CD4-positive, alpha-beta T cell (primary cell): ENCODE measurements around the gene UNC13A. TPM values are rescaled to one million over a fixed set of nuclear protein-coding genes. Genes with fewer than 3 reads are reported as not detected.

ENCODE experiments used
- ATAC-seq: fragments of 200-7000 bp; cut with Tn5 transposase; one replicate; pipeline ENCODE4 v1.10.0; 2022; ENCODE audit warnings: mild to moderate bottlenecking; ENCODE audit not compliant: poor library complexity
- CTCF ChIA-PET: fragments of 350-600 bp; sonication (Branson Sonifier 250); formaldehyde crosslinking; loops from one replicate; lab custom pipeline; 2021; ENCODE audit warnings: antibody characterized with exemption, inconsistent platforms; lab: Charles Lee
- POLR2A ChIA-PET: fragments of 350-600 bp; sonication (Branson Sonifier 250); formaldehyde crosslinking; loops from one replicate; lab custom pipeline; 2021; ENCODE audit warnings: antibody characterized with exemption, inconsistent platforms; lab: Charles Lee
- DNase-seq, 14 experiments: peaks; one replicate each; pipeline ENCODE4 v3.0.0-alpha.2; 2013 to 2020; ENCODE audit warnings: mixed read lengths in 2 of 14
- H3K27ac ChIP-seq, 2 donors: one replicate each; pipeline versions ENCODE4 v1.5.1 to v1.7.0; 2013; ENCODE audit warnings: low read length in 2 of 2, low read depth in 1 of 2, mild to moderate bottlenecking in 1 of 2
- H3K27me3 ChIP-seq, 2 experiments: 1 replicate in 1 of 2; 2 replicates in 1 of 2; pipeline versions ENCODE4 v1.6.1 to v1.7.0; 2013; ENCODE audit warnings: low read length in 2 of 2, control low read depth in 1 of 2, mild to moderate bottlenecking in 1 of 2, moderate library complexity in 1 of 2; ENCODE audit not compliant: insufficient read depth in 2 of 2, control insufficient read depth in 1 of 2
- H3K36me3 ChIP-seq: one replicate; pipeline ENCODE4 v1.6.1; 2013; ENCODE audit warnings: low read length, control low read depth; ENCODE audit not compliant: insufficient read depth
- H3K4me1 ChIP-seq: one replicate; pipeline ENCODE4 v1.6.1; 2013; ENCODE audit warnings: low read length, control low read depth; ENCODE audit not compliant: insufficient read depth
- H3K4me3 ChIP-seq: one replicate; pipeline ENCODE4 v1.5.1; 2013; ENCODE audit warnings: mild to moderate bottlenecking, low read length, moderate library complexity
- H3K9me3 ChIP-seq, 2 experiments: 1 replicate in 1 of 2; 2 replicates in 1 of 2; pipeline versions ENCODE4 v1.6.1 to v1.7.0; 2013; ENCODE audit warnings: low read length in 2 of 2, mild to moderate bottlenecking in 2 of 2, control low read depth in 1 of 2, moderate library complexity in 1 of 2; ENCODE audit not compliant: control insufficient read depth in 1 of 2, insufficient read depth in 1 of 2
- H3K27ac Mint-ChIP-seq: one replicate; pipeline ENCODE4 v1.8.0; 2020; ENCODE audit warnings: mixed read lengths
- H3K27me3 Mint-ChIP-seq: one replicate; pipeline ENCODE4 v1.8.0; 2021; ENCODE audit warnings: mixed read lengths
- H3K36me3 Mint-ChIP-seq: one replicate; pipeline ENCODE4 v1.8.0; 2021; ENCODE audit warnings: low read depth, mixed read lengths
- H3K4me1 Mint-ChIP-seq: one replicate; pipeline ENCODE4 v1.8.0; 2021; ENCODE audit warnings: low read depth, mixed read lengths
- H3K4me3 Mint-ChIP-seq: one replicate; pipeline ENCODE4 v1.8.0; 2020; ENCODE audit warnings: mild to moderate bottlenecking, mixed read lengths
- H3K9me3 Mint-ChIP-seq: one replicate; pipeline ENCODE4 v1.8.0; 2020; ENCODE audit warnings: mixed read lengths
- CTCF ChIP-seq: fragments of 200-600 bp; IDR thresholded peaks from one replicate; pipeline ENCODE4 v1.8.0; 2022; ENCODE audit warnings: antibody characterized with exemption, mild to moderate bottlenecking
- intact Hi-C, 2 experiments: fragments of 100-400 bp; cut with DNase I in 1 of 2; cut with micrococcal nuclease in 1 of 2; formaldehyde crosslinking; loops; one replicate each; pipeline versions ENCODE4 v1.15.1 to v1.9.0; 2023 to 2025; cut with DNase I, micrococcal nuclease
- total RNA-seq, 174 experiments: library from RNA in 2 of 174; stranded (reverse) in 2 of 174; gene quantifications; one replicate each; pipeline ENCODE4 v1.2.3 and lab custom pipeline; 2021 to 2026

UNC13A gene
- total RNA-seq, 2 experiments from 2014 or later = 0.11 to 0.14 TPM

- no peaks in the 10 kb centered on the region for H3K4me1 Mint-ChIP-seq
- Histone ChIP-seq H3K36me3 (no peaks in the 10 kb centered on the region), H3K27ac (no peak overlapping the region), H3K4me1 (no peaks in the 10 kb centered on the region), H3K27me3 (peaks cover 0 to 6% of the 10 kb centered on the region in 2 experiments), H3K9me3 (no peaks in the 10 kb centered on the region), H3K4me3 (no peak overlapping the region)
- DNase-seq (no peak), ATAC-seq (no peak)
- CTCF ChIA-PET = no interaction called here
- no peak for TF ChIP-seq CTCF
- no peaks in the 10 kb centered on the region for H3K36me3 Mint-ChIP-seq
- no peaks in the 10 kb centered on the region for H3K9me3 Mint-ChIP-seq
- POLR2A ChIA-PET = no interaction called here
- intact Hi-C loops = no loop called here
- H3K27me3 Mint-ChIP-seq = peaks cover 31% of the 10 kb centered on the region
- no peak overlapping the region for H3K27ac Mint-ChIP-seq
- H3K4me3 Mint-ChIP-seq = no peak overlapping the region
Measured at GRCh38 chr19:17641846-17642245, 46.3 kb downstream of the UNC13A start.

GRCh38 chr19:17641181-17641580, 47.0 kb downstream of the UNC13A start:
- H3K4me3 ChIP-seq = no peak overlapping the region
- H3K9me3 ChIP-seq = no peaks in the 10 kb centered on the region
- intact Hi-C loops = no loop called here
- ATAC-seq = no peak
- H3K9me3 Mint-ChIP-seq = no peaks in the 10 kb centered on the region
- H3K4me3 Mint-ChIP-seq = no peak overlapping the region
- H3K27ac ChIP-seq = no peak overlapping the region
- CTCF ChIA-PET = no interaction called here
- H3K36me3 ChIP-seq = no peaks in the 10 kb centered on the region
- POLR2A ChIA-PET = no interaction called here
- no peaks in the 10 kb centered on the region for H3K4me1 Mint-ChIP-seq
- no peak overlapping the region for H3K27ac Mint-ChIP-seq
- no peaks in the 10 kb centered on the region for H3K4me1 ChIP-seq
- no peaks in the 10 kb centered on the region for H3K27me3 ChIP-seq
- H3K27me3 Mint-ChIP-seq = peaks cover 25% of the 10 kb centered on the region
- TF ChIP-seq CTCF = no peak
- H3K36me3 Mint-ChIP-seq = no peaks in the 10 kb centered on the region
- DNase-seq = no peak

- H3K9me3 Mint-ChIP-seq = no peaks in the 10 kb centered on the region
- H3K36me3 Mint-ChIP-seq = no peaks in the 10 kb centered on the region
- Histone ChIP-seq H3K9me3 (no peaks in the 10 kb centered on the region), H3K4me1 (no peaks in the 10 kb centered on the region), H3K36me3 (no peaks in the 10 kb centered on the region), H3K27ac (no peak overlapping the region), H3K4me3 (no peak overlapping the region), H3K27me3 (no peaks in the 10 kb centered on the region)
- DNase-seq (no peak), ATAC-seq (no peak)
- CTCF ChIA-PET = no interaction called here
- H3K27ac Mint-ChIP-seq = no peak overlapping the region
- H3K4me1 Mint-ChIP-seq = no peaks in the 10 kb centered on the region
- intact Hi-C loops = no loop called here
- peaks cover 5% of the 10 kb centered on the region for H3K27me3 Mint-ChIP-seq
- no peak for TF ChIP-seq CTCF
- POLR2A ChIA-PET = no interaction called here
- H3K4me3 Mint-ChIP-seq = no peak overlapping the region
Measured at GRCh38 chr19:17633700-17634099, 54.5 kb downstream of the UNC13A start.
